ENCODE results near the gene TFAP2E.

The TFAP2E gene

DNA sequence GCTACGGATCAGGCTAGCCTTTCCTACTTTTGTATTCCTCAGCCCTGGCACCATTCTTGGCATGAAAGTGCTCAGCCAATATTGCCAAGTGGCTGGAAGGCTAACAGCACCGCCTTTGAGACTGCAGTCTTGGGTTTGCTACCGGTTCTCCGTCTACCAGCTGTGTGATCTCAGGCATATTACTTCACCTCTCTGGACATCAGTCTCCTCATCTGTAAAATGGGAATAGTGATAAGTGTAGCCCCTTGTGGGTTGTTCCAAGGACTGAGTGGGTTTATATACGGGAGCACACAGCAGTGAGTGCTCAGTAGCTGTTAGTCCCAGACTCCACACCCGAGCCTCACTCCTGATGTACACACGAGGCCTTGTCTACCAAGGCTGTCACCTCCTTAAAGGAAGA, 13.7 kb downstream of the TFAP2E start:
- POLR2A ChIA-PET (ENCODE audit: low non-redundant PET), result no interaction called here
- TF ChIP-seq CTCF (conservative IDR thresholded peaks at IDR 0.05; ENCODE audit: low read depth), result no peak
- CTCF ChIA-PET, result no interaction called here
- no peak for DNase-seq (ENCODE audit: low spot score)
- H3K27ac ChIP-seq, result no peak overlapping the region

- POLR2A ChIA-PET (ENCODE audit: low non-redundant PET), result no interaction called here
- CTCF ChIA-PET, result no interaction called here
Measured at GRCh38 chr1:35587736-35588135, 14.6 kb downstream of the TFAP2E start.

DNA sequence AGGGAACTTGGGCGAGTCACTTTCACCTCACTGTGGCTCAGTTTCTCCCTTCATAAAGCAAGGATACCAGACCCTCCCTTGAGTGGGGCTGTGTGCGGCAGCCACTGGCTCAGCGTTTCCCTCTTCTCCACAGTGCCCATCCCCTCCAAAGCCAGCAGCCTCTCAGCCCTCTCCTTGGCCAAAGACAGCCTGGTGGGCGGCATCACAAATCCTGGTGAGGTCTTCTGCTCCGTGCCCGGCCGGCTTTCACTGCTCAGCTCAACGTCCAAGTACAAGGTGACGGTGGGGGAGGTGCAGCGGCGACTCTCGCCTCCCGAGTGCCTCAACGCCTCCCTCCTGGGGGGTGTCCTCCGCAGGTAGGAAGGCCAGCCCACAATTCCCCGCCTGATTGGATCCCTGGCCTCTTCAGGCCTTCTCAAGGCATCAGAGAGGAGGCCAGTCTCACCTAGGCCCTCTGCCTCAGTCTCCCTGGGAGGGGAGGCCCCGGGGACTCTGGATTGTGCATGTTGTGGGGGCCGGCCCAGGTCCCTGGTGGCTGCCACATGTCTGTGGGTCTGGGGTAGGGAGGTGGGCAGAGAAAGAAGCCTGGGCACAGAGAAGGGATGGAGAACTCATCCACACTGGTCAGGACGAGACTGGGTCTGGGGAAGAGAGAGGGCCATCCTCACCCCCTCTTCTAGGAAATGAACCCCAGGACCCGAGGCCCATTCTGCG, 15.2 kb downstream of the TFAP2E start:
- CTCF ChIA-PET, result no interaction called here

More at GRCh38 chr1:35587736-35588135, 14.6 kb downstream of the TFAP2E start:
- TF ChIP-seq CTCF (conservative IDR thresholded peaks at IDR 0.05; ENCODE audit: low read depth), result no peak
- H3K27ac ChIP-seq, result no peak overlapping the region
- DNase-seq (ENCODE audit: low spot score), result no peak

DNA sequence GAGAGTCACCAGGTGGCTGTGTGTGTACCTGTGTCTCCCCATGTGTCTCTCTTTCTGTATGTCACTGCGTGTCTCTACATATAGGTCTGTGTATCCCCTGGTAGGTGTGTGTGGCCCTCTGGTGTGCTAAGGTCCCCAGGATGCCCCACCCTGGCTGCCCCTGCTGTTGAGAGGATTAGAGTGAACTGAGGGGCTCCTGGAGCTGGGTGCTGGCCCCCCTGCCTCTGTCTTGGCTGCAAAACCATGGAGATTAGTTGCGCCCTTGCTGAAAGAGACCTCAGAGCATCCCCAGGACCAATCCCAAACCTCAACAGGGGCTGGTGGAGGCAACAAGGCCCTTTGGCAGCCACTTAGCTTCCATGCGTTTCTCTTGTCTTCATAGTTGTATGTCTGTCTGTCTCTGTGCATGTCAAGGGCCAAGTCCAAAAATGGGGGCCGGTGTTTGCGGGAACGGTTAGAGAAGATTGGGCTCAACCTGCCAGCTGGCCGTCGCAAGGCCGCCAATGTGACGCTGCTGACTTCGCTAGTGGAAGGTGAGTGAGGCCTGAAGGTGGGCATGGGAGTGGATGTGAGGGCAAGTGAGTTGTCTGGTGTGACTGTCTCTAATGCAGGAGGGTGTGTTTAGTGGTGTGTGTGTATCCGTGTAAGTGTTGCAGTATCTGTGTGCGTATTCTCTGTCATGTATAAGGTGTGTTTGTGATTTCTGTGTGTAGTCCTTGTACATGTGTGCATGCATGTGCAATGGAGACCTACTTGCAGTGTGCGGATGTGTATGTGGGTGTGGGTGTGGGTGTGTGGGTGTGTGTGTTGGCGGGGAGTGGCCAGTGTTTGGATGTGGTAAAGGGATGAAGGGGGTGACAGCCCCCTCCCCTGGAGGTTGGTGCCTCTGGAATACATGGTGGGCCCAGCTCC, 16.7 kb downstream of the TFAP2E start:
- H3K27ac ChIP-seq, result no peak overlapping the region
- ChIA-PET CTCF (no interaction called here), POLR2A (ENCODE audit: low non-redundant PET) (no interaction called here)
- TF ChIP-seq CTCF (conservative IDR thresholded peaks at IDR 0.05; ENCODE audit: low read depth), result no peak
- no peak for DNase-seq (ENCODE audit: low spot score)

More for the DNA sequence above, 15.2 kb downstream of the TFAP2E start:
- no peak overlapping the region for H3K27ac ChIP-seq
- TF ChIP-seq CTCF (conservative IDR thresholded peaks at IDR 0.05; ENCODE audit: low read depth), result no peak
- POLR2A ChIA-PET (ENCODE audit: low non-redundant PET), result no interaction called here
- DNase-seq (ENCODE audit: low spot score), result no peak

DNA sequence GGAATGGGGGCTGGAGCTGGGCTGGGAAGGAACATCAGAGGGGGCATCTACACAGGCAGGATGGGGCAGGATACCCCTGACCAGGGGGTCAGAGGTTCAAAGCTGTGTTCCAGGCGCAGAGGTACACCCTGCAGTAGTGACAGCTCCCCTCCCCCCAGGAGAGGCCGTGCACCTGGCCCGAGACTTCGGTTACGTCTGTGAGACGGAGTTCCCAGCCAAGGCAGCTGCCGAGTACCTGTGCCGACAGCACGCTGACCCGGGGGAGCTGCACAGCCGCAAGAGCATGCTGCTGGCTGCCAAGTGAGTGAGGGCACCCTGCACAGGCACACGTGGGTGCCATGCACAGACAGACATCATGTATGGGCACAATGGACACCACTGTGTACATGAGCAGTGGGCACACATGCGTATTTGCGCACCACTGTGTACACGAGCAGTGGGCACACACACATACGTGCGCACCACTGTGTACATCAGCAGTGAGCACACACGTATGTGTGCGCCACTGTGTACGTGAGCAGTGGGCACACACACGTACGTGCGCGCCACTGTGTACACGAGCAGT, 17.4 kb downstream of the TFAP2E start:
- TF ChIP-seq CTCF (conservative IDR thresholded peaks at IDR 0.05; ENCODE audit: low read depth), result no peak
- ChIA-PET CTCF (no interaction called here), POLR2A (ENCODE audit: low non-redundant PET) (no interaction called here)
- H3K27ac ChIP-seq, result no peak overlapping the region
- DNase-seq (ENCODE audit: low spot score), result no peak

- no peak for DNase-seq (ENCODE audit: low spot score)
- no peak for TF ChIP-seq CTCF (conservative IDR thresholded peaks at IDR 0.05; ENCODE audit: low read depth)
- H3K27ac ChIP-seq, result no peak overlapping the region
- ChIA-PET POLR2A (ENCODE audit: low non-redundant PET) (no interaction called here), CTCF (interaction anchor here (0.6 kb wide), 1 partner anchor 1866 kb away, joined by 3 read pairs; no protein-coding TSS in a partner anchor)
Measured at GRCh38 chr1:35591211-35591610, 18.1 kb downstream of the TFAP2E start.
